C4-2B (cell line): ENCODE measurements around the gene RSRC1.

Source experiments
- H3K27ac ChIP-seq: fragments of 450-650 bp; 2 replicates; pipeline ENCODE4 v1.5.1; 2017
- CTCF ChIP-seq: fragments of 450-650 bp; conservative IDR thresholded peaks from 2 replicates; pipeline ENCODE4 v1.5.1; 2017; ENCODE audit warnings: mild to moderate bottlenecking
- ZFX ChIP-seq: fragments of 450-650 bp; IDR thresholded peaks from 2 replicates; pipeline ENCODE4 v1.6.1; 2017

The RSRC1 gene

GRCh38 chr3:158148218-158148617, 38.3 kb downstream of the RSRC1 start:
- no peak overlapping the region for H3K27ac ChIP-seq
- no peak for TF ChIP-seq ZFX
- TF ChIP-seq CTCF: no peak

GRCh38 chr3:158152186-158152585, 42.3 kb downstream of the RSRC1 start:
- H3K27ac ChIP-seq: no peak overlapping the region

GRCh38 chr3:158158969-158159368, 49.1 kb downstream of the RSRC1 start:
- no peak overlapping the region for H3K27ac ChIP-seq
- TF ChIP-seq ZFX (no peak), CTCF (no peak)

More at GRCh38 chr3:158152186-158152585, 42.3 kb downstream of the RSRC1 start:
- no peak for TF ChIP-seq ZFX
- no peak for TF ChIP-seq CTCF

- no peak for TF ChIP-seq ZFX
- TF ChIP-seq CTCF: no peak
- H3K27ac ChIP-seq: no peak overlapping the region
These were observed 49.8 kb downstream of the RSRC1 start for GRCh38 chr3:158159714-158160113.

- TF ChIP-seq CTCF (no peak), ZFX (no peak)
- H3K27ac ChIP-seq: no peak overlapping the region
These were observed 51.1 kb downstream of the RSRC1 start for GRCh38 chr3:158160958-158161357.

GRCh38 chr3:158165141-158165655, 55.3 kb downstream of the RSRC1 start:
- H3K27ac ChIP-seq: no peak overlapping the region
- TF ChIP-seq CTCF: no peak

- H3K27ac ChIP-seq: no peak overlapping the region
- TF ChIP-seq ZFX (no peak), CTCF (no peak)
These were observed 55.8 kb downstream of the RSRC1 start for GRCh38 chr3:158165730-158166129.
